BLaER1 treated with 17β-estradiol and CSF1 and Interleukin-3, amounts not matched to agents 10 nM and 100 nM (cell line): ENCODE measurements around the gene BMPER.

Experiments
- H3K27ac ChIP-seq, 11 experiments: shearing (Covaris generic); formaldehyde crosslinking; 2 replicates each; pipeline ENCODE4 v1.8.1; 2022
- H3K27me3 ChIP-seq, 11 experiments: shearing (Covaris generic); formaldehyde crosslinking; 2 replicates each; pipeline ENCODE4 v1.8.1; 2022
- H3K36me3 ChIP-seq, 11 experiments: shearing (Covaris generic); formaldehyde crosslinking; 2 replicates each; pipeline ENCODE4 v1.8.1; 2022
- H3K4me1 ChIP-seq, 10 experiments: shearing (Covaris generic); formaldehyde crosslinking; 2 replicates each; pipeline ENCODE4 v1.8.1; 2022
- H3K4me2 ChIP-seq, 11 experiments: shearing (Covaris generic); formaldehyde crosslinking; 2 replicates each; pipeline ENCODE4 v1.8.1; 2022
- H3K4me3 ChIP-seq, 10 experiments: shearing (Covaris generic); formaldehyde crosslinking; 2 replicates each; pipeline ENCODE4 v1.8.1; 2022
- H3K9ac ChIP-seq, 11 experiments: shearing (Covaris generic); formaldehyde crosslinking; 2 replicates each; pipeline ENCODE4 v1.8.1; 2022
- H3K9me3 ChIP-seq, 11 experiments: shearing (Covaris generic); formaldehyde crosslinking; replicated peaks in 1 of 11; 2 replicates each; pipeline ENCODE4 v1.8.1; 2022
- H4K20me1 ChIP-seq, 11 experiments: shearing (Covaris generic); formaldehyde crosslinking; 2 replicates each; pipeline ENCODE4 v1.8.1; 2022
- Cebpa-rat ChIP-seq, 11 experiments: shearing (Covaris generic); IDR thresholded peaks; 2 replicates each; pipeline ENCODE4 v1.8.1; 2022

Gene BMPER

DNA sequence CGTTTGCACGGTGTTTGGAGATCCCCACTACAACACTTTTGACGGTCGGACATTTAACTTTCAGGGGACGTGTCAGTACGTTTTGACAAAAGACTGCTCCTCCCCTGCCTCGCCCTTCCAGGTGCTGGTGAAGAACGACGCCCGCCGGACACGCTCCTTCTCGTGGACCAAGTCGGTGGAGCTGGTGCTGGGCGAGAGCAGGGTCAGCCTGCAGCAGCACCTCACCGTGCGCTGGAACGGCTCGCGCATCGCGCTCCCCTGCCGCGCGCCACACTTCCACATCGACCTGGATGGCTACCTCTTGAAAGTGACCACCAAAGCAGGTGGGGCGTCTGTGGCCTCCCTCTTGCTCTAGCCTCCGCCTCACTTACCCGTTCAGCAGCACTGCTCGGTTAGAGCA lies 173.5 kb downstream of the BMPER start:
- H3K4me2 ChIP-seq = no peak overlapping the region
- no peak overlapping the region for H3K9ac ChIP-seq
- TF ChIP-seq Cebpa-rat (IDR thresholded peaks at IDR 0.05) = no peak
- H3K4me1 ChIP-seq = no peaks in the 10 kb centered on the region; a peak in 1 of 20 replicates
- no peaks in the 10 kb centered on the region for H3K27me3 ChIP-seq
- H4K20me1 ChIP-seq = no peaks in the 10 kb centered on the region; a peak in 1 of 22 replicates
- no peaks in the 10 kb centered on the region for H3K9me3 ChIP-seq
- H3K27ac ChIP-seq = no peak overlapping the region
- H3K36me3 ChIP-seq = no peaks in the 10 kb centered on the region
- H3K4me3 ChIP-seq = no peak overlapping the region

GRCh38 chr7:34080513-34080912 lies 175.2 kb downstream of the BMPER start:
- Histone ChIP-seq H3K27me3 (no peaks in the 10 kb centered on the region), H3K4me3 (no peak overlapping the region), H3K9ac (no peak overlapping the region), H3K36me3 (no peaks in the 10 kb centered on the region), H3K27ac (no peak overlapping the region), H4K20me1 (no peaks in the 10 kb centered on the region), H3K4me1 (no peaks in the 10 kb centered on the region), H3K4me2 (no peak overlapping the region), H3K9me3 (no peaks in the 10 kb centered on the region)
- no peak for TF ChIP-seq Cebpa-rat (IDR thresholded peaks at IDR 0.05)

DNA sequence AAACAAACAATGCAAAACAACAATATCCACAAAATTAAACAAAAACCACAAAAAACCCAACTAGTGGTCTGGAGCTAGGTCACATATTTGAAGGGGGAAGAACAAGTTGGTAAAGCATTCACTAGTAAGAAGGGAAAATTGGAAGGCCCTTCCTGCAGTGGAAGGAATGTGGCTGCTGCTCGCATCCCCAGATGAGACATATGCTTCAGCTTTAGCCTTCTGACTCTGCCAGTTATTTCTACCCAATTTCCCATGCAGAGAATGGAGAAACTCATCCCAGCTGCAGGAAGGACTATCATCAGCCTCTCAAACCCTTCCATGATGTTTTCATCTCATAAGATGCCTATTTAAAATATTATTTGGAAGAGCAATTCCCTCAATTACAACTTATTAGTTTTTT lies 176.6 kb downstream of the BMPER start:
- Histone ChIP-seq H3K36me3 (no peaks in the 10 kb centered on the region), H3K4me2 (no peak overlapping the region), H3K27me3 (no peaks in the 10 kb centered on the region), H3K9ac (no peak overlapping the region), H3K4me3 (no peak overlapping the region), H3K4me1 (peaks cover 0 to 8% (median 5%) of the 10 kb centered on the region in 10 experiments; a peak in 7 of 20 replicates), H3K27ac (no peak overlapping the region), H4K20me1 (no peaks in the 10 kb centered on the region), H3K9me3 (no peaks in the 10 kb centered on the region)
- TF ChIP-seq Cebpa-rat (IDR thresholded peaks at IDR 0.05) = no peak

GRCh38 chr7:34083440-34083839 lies 178.1 kb downstream of the BMPER start:
- H3K4me1 ChIP-seq = peaks cover 0 to 12% (median 7%) of the 10 kb centered on the region in 10 experiments; a peak in 7 of 20 replicates
- H4K20me1 ChIP-seq = no peaks in the 10 kb centered on the region
- no peak overlapping the region for H3K4me2 ChIP-seq
- no peak overlapping the region for H3K27ac ChIP-seq
- H3K36me3 ChIP-seq = no peaks in the 10 kb centered on the region
- H3K4me3 ChIP-seq = no peak overlapping the region
- H3K27me3 ChIP-seq = no peaks in the 10 kb centered on the region
- no peak for TF ChIP-seq Cebpa-rat (IDR thresholded peaks at IDR 0.05)
- no peaks in the 10 kb centered on the region for H3K9me3 ChIP-seq
- no peak overlapping the region for H3K9ac ChIP-seq

DNA sequence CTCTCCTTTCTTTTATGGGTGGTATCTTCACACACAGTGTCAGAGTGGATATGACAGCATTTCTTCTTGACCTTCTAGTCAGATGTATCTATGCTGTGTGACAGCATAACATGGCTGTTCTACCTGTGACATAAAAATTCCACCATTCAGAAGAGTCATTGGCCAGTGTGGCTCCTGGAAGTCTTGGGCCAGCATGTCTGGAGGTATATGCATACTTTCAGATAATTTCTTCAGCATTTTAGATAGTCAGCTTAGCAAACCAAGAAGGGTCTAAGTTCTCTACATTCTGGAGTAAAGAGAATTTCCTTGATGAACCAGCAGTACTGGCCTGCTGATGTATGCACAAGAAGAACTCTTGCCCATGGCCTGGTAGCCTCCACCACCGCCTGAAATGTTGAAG lies 179.3 kb downstream of the BMPER start:
- H4K20me1 ChIP-seq = no peaks in the 10 kb centered on the region
- H3K36me3 ChIP-seq = no peaks in the 10 kb centered on the region
- no peaks in the 10 kb centered on the region for H3K9me3 ChIP-seq
- no peak overlapping the region for H3K4me2 ChIP-seq
- peaks cover 0 to 12% (median 7%) of the 10 kb centered on the region in 10 experiments; a peak in 7 of 20 replicates for H3K4me1 ChIP-seq
- H3K27me3 ChIP-seq = no peaks in the 10 kb centered on the region
- H3K4me3 ChIP-seq = no peak overlapping the region
- TF ChIP-seq Cebpa-rat (IDR thresholded peaks at IDR 0.05) = no peak
- no peak overlapping the region for H3K27ac ChIP-seq
- H3K9ac ChIP-seq = no peak overlapping the region

DNA sequence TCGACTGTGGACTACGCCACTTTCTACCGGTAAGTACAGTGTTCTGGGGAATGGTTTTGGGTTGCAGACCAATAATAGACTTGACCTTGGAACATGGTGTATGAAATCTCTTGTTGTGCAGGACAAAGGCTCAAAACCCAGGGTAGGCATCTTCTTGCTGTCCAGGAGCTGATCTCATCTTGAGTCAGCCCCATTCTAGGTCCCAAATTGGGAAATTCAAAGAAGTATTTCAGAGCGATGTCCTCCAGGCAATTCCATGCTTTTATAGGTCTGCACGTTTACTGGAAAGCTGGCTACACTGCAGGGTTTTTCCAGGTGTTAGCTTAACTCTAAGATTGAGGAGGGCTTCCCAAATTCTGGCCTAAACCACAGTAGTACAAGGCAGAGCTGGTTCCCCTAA lies 180.7 kb downstream of the BMPER start:
- Histone ChIP-seq H3K27ac (no peak overlapping the region), H3K9ac (no peak overlapping the region)
- TF ChIP-seq Cebpa-rat (IDR thresholded peaks at IDR 0.05) = no peak

GRCh38 chr7:34086981-34087380 lies 181.6 kb downstream of the BMPER start:
- H3K4me3 ChIP-seq = no peak overlapping the region
- H3K4me2 ChIP-seq = peak overlapping the region in 6 of 11 experiments; percentile 14 to 46 (median 44); a peak in 7 of 22 replicates
- no peaks in the 10 kb centered on the region for H3K36me3 ChIP-seq
- no peaks in the 10 kb centered on the region for H3K27me3 ChIP-seq
- H3K9me3 ChIP-seq = peaks cover 0 to 1% (median 0%) of the 10 kb centered on the region in 11 experiments; a peak in 1 of 22 replicates
- H3K4me1 ChIP-seq = peaks cover 0 to 12% (median 7%) of the 10 kb centered on the region in 10 experiments; a peak in 7 of 20 replicates
- no peak overlapping the region for H3K27ac ChIP-seq
- no peak overlapping the region for H3K9ac ChIP-seq
- H4K20me1 ChIP-seq = no peaks in the 10 kb centered on the region
- no peak for TF ChIP-seq Cebpa-rat (IDR thresholded peaks at IDR 0.05)

More for the DNA sequence above, 180.7 kb downstream of the BMPER start:
- H3K36me3 ChIP-seq = no peaks in the 10 kb centered on the region
- H3K4me3 ChIP-seq = no peak overlapping the region
- no peak overlapping the region; a peak in 1 of 22 replicates for H3K4me2 ChIP-seq
- no peaks in the 10 kb centered on the region for H4K20me1 ChIP-seq
- H3K9me3 ChIP-seq = no peaks in the 10 kb centered on the region
- peaks cover 0 to 12% (median 7%) of the 10 kb centered on the region in 10 experiments; a peak in 7 of 20 replicates for H3K4me1 ChIP-seq
- H3K27me3 ChIP-seq = no peaks in the 10 kb centered on the region

DNA sequence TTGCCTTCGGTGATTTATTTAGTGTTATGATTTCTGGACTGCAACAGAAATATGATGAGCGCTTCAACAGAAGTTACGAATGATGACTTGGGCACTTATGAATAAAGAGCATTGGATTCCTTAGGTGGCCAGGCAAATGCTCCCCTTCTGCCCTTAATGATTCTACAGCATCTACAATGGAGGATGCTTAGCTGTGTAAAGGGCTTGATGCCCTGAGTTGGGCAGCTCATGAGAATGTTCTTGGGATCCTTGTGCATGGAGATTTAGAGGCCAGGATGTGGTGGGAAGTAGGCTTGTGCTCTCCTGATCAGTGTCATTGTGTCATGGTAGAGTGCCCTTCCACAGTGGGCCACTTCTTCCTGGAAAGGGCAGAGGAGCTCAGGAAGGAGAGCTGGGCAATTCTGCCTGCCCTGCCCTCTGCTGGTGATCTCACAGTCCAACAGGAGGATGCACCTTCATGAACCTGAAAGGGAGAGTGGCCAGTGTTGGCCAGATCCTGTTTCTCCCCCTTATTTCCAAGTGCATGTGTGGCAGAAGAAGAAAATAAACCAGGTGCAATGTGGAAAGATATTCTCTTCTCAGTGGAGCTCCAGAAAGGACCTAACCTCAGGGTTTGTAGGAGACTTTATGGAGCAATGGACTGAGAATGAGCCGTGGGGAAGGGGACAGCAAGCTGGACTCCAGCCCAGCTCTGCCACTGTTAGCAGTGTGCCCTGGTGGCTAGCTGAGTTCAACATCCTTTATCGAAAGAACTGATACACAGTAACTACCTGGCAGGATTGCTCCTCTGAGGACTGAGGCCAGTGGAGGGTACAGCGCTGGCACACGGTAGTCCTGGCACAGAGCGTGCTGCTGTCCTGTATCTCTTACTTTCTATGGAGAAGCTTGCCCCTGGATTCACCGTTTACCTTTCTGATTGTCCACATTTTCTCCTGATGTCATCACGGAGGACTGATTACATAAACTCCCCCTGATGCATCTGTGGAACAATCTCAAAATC lies 182.9 kb downstream of the BMPER start:
- H3K27me3 ChIP-seq = no peaks in the 10 kb centered on the region
- H3K36me3 ChIP-seq = no peaks in the 10 kb centered on the region
- no peak overlapping the region for H3K9ac ChIP-seq
- H3K4me2 ChIP-seq = no peak overlapping the region
- H3K9me3 ChIP-seq = peaks cover 0 to 13% (median 10%) of the 10 kb centered on the region in 11 experiments; a peak in 17 of 22 replicates
- H3K4me3 ChIP-seq = no peak overlapping the region
- peaks cover 0 to 12% (median 7%) of the 10 kb centered on the region in 10 experiments; a peak in 7 of 20 replicates for H3K4me1 ChIP-seq
- TF ChIP-seq Cebpa-rat (IDR thresholded peaks at IDR 0.05) = no peak
- no peak overlapping the region for H3K27ac ChIP-seq
- no peaks in the 10 kb centered on the region for H4K20me1 ChIP-seq

DNA sequence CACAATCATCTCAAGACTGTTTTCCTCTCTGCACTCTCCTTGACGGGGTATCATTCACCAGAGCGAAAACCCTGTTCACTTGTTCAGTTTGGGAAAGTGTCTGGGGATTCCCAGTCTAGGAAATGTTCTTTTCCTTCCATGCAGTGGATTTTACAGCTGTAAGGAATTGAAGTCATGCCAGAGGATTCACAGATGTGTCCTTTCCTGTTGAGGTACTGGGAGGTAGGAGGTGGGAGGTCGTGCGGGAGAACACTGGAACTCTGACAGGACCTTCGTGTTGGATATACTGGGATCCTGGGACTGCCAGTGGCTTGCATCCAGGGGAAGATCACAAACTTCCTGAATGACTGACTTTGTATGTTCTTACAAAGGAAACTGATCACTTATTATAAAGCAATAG lies 185.5 kb downstream of the BMPER start:
- no peak overlapping the region for H3K27ac ChIP-seq
- H3K9ac ChIP-seq = no peak overlapping the region
- H3K4me1 ChIP-seq = peaks cover 0 to 13% (median 7%) of the 10 kb centered on the region in 10 experiments; a peak in 7 of 20 replicates
- TF ChIP-seq Cebpa-rat (IDR thresholded peaks at IDR 0.05) = no peak
- no peaks in the 10 kb centered on the region for H3K27me3 ChIP-seq
- no peak overlapping the region for H3K4me2 ChIP-seq
- H3K36me3 ChIP-seq = no peaks in the 10 kb centered on the region
- H3K9me3 ChIP-seq = peaks cover 0 to 16% (median 13%) of the 10 kb centered on the region in 11 experiments; a peak in 17 of 22 replicates
- H4K20me1 ChIP-seq = no peaks in the 10 kb centered on the region
- no peak overlapping the region for H3K4me3 ChIP-seq
